ENCODE results near the gene GPR33.

Gene GPR33

DNA sequence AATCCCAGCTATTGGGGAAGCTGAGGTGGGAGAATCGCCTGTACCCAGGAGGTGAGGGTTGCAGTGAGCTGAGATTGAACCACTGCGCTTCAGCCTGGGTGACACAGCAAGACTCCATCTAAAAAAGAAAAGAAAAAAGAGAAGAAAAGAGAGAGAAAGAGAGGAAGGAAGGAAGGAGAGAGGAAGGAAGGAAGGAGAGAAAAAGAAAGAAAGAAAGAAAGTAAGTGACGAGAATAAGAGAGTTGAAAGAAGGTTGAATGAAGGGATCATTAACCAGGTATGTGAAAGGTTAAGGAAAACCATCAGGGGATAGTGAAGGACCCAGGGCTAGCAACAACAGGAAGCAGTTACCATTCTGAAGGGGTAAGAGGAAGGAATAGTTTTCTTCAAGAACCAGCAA, 26.3 kb downstream of the GPR33 start:
- TF ChIP-seq, protein P1, sequence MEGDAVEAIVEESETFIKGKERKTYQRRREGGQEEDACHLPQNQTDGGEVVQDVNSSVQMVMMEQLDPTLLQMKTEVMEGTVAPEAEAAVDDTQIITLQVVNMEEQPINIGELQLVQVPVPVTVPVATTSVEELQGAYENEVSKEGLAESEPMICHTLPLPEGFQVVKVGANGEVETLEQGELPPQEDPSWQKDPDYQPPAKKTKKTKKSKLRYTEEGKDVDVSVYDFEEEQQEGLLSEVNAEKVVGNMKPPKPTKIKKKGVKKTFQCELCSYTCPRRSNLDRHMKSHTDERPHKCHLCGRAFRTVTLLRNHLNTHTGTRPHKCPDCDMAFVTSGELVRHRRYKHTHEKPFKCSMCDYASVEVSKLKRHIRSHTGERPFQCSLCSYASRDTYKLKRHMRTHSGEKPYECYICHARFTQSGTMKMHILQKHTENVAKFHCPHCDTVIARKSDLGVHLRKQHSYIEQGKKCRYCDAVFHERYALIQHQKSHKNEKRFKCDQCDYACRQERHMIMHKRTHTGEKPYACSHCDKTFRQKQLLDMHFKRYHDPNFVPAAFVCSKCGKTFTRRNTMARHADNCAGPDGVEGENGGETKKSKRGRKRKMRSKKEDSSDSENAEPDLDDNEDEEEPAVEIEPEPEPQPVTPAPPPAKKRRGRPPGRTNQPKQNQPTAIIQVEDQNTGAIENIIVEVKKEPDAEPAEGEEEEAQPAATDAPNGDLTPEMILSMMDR (conservative IDR thresholded peaks at IDR 0.05; ENCODE audit: low read depth, low read length): no peak
- no peak for DNase-seq (ENCODE audit: low read depth)
- H3K4me3 ChIP-seq (ENCODE audit: low read length): no peak overlapping the region

DNA sequence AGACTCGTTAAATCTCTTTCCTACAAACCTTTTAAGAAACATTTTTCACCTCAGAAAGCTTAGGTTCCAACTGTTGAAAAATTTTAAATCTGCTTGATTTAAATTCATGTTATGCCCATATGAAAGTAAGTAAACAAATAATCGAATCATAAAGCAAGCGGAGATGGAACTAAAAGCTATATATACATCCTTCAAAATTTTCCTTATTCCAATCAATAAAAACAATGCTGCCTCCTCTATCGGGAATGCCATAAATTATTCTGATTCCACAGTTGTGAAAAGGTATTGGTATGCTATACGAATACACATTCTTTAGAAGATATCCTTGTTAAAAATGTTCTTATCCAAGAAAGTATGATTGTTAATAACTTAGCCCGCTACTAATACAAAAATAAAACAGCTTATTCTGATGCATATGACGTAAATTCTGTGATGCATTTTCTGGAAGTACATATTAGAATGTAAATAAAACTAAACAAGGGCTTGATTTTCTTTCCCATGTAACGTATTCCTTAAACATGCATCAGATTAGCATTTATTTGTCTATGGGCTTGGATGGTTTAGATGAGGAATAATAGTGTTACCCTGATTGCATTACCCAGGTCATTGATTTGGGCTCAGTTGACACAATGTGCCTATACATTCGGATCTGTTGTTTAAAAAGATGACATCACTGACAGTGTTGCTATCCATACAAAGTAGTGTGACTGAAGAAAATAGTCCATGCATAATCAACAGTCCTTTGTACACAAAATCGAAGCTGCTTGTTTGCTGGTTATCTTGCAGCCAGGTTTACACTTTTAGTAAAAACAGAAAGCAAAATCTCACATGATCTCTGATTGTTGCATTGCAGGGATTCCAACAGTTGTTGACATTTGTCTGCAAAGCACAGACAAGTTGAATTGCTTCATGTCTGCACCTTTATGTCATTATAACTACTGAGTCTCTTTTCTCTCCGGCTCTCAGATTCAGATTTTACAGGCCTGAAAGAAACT, 29.9 kb downstream of the GPR33 start:
- DNase-seq (ENCODE audit: low read depth): no peak
- TF ChIP-seq, protein P1 (conservative IDR thresholded peaks at IDR 0.05; ENCODE audit: low read depth, low read length): no peak
- peak overlapping the region; percentile 36 for H3K4me3 ChIP-seq (ENCODE audit: low read length)

DNA sequence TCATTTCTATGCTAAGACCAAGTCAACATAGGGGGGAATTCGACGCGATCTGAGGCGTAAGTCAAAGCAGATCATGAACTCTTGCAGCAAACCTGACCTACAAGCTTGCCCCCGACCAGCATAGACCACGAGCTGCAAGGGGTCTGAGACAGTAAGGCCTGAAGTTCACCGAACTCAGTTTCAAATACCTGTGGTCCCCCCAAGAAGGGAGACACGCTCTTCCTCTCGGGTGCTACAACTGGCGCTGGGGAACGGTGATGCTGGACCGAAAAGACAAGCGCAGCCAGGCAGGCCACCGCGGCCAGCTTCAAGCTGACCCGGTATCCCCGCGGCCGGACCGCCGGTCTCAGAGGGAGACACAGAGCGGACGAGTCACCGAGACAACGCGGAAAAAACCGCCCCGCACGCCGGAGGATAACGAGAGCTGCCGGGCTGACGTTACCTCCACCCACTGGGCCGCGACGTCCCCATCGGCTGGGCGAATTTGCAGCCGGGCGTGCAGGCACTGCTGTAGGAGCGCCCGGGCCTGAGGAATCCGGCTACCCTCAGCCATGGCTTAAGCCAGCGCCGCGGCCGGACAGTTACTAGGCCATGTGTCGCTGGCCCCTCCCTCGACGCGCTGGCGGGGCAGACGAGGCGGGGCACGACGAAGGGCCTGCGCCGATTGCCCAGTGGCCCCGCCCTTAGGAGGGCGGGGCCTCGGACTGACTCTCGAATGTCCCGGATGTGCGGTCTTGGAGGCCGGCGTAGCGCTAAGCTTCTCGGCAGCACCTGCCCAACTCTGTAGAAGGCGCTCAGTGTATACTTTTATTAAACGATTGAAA, 30.8 kb downstream of the GPR33 start, which contains the start of gene DTD2:
Gene DTD2, minus strand, starts transcription at position 666 of the 824 bp plus-strand sequence. Its CDS starts 113 bp downstream, at position 553.
- TF ChIP-seq, protein P1 (conservative IDR thresholded peaks at IDR 0.05; ENCODE audit: low read depth, low read length): no peak
- H3K4me3 ChIP-seq (ENCODE audit: low read length): peak within 1 kb of the TSS; percentile 86
- DNase-seq (ENCODE audit: low read depth): peak; percentile 83

DNA sequence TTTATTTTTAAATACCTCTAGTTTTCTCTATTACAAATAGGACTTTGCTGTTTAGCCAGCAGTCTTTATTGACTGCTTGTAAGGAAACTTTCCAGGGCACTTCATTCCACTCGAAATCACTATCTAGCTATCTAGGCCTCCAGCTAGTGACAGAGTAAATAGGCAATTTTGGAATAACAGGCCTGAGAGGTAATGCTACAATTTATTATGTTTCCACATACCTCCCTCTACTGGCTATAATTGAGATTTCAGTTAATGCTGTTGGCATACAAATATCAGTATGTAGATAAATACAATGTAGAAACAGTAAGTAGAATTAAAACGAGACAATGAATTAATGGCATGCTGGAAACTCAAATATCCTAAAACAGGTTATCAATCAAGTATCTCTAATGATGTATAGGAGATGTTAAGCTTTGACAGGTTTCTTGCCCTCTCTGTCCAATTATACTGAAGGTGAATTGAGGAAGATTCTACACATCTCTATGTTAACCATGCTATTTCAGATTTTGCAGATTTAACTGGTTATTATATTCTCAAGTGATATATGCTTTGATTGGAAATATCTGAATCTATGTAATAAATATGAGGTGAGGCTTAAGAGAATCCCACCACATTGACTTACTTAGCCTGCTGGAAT, 37.7 kb downstream of the GPR33 start:
- no peak for DNase-seq (ENCODE audit: low read depth)
- TF ChIP-seq, protein P1 (conservative IDR thresholded peaks at IDR 0.05; ENCODE audit: low read depth, low read length): peak; percentile 59

DNA sequence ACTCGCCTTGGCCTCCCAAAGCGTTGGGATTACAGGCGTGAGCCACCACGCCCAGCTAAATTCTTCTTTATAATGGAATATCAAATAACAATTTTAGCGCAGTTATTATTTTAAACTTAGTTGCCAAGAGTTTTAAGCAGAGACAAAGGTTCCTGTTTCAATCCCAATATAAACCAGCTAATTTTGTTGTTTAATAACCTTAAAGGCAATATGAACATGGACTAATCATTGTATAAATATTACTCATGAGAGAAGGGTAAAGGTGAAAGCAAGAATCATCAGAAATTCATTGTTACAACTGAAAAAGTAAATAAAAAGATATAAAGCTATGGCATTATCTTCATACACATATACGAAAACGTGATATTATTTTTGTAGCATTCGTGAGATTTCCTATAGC, 38.7 kb downstream of the GPR33 start:
- no peak overlapping the region for H3K4me3 ChIP-seq (ENCODE audit: low read length)
- TF ChIP-seq, protein P1 (conservative IDR thresholded peaks at IDR 0.05; ENCODE audit: low read depth, low read length): no peak
- DNase-seq (ENCODE audit: low read depth): no peak

More for the DNA sequence above, 37.7 kb downstream of the GPR33 start:
- H3K4me3 ChIP-seq (ENCODE audit: low read length): no peak overlapping the region

DNA sequence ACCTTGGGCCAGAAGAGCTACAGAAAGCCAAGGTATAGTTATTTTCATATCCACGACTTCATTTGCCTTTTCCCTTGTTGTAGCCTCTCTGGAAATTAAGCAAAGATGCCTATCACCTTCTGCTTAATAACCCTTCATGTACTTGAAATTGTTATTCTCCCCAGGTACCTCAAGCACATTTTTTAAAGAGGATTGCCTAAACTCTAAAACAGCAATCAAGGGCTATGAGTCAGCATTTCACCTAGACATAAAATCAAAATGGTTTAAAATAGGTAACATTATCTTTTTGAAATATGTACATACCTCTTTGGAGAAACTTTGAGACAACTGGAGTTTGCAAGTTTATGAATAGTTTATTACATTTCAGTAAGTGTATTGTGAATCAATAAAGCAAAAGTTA, 42.1 kb downstream of the GPR33 start:
- DNase-seq (ENCODE audit: low read depth): no peak
- TF ChIP-seq, protein P1 (conservative IDR thresholded peaks at IDR 0.05; ENCODE audit: low read depth, low read length): no peak
- H3K4me3 ChIP-seq (ENCODE audit: low read length): no peak overlapping the region
